Loucy (cell line): ENCODE results near the gene MYNN.

ENCODE experiments used
- EZH2phosphoT487 ChIP-seq: fragments of 200-600 bp; IDR thresholded peaks from 2 replicates; pipeline ENCODE4 v1.6.1; 2018; ENCODE audit warnings: antibody characterized with exemption, mild to moderate bottlenecking, moderate library complexity, borderline replicate concordance
- TF ChIP-seq, protein P1 (sequence below): fragments of 200-600 bp; sonication (generic); conservative IDR thresholded peaks from 2 replicates; pipeline ENCODE4 v1.5.1; 2014; ENCODE audit warnings: mild to moderate bottlenecking, antibody characterized with exemption, low read length

DNA sequence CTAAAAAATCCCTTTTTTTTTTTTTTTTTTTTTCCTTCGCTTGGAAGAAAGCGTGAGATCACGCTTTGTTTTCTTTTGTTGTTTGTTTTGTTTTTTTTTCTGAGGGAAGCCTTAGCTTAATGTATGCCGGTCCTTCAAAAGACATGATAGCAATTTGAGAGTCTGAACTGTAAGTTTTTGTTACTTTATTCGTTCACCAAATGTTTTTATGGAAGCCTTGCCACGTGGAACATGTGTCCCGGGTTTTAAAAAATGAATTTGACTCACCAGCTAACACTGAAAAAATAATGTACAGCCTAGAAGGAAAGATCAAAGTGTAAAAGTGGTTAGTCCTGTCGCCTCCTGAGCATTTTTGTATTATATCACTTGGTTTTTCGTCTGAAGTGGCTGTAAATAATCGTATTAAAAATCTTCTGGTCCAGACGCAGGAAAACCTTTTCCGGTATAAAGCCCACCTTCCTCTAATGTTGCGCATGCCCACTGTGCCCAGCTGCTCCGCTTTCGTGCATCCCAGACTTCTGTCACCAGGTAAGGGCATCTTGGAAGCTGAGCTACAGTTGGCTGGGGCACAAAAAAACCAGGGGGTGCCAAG is 795 bp upstream of the MYNN start:
- TF ChIP-seq, protein P1, sequence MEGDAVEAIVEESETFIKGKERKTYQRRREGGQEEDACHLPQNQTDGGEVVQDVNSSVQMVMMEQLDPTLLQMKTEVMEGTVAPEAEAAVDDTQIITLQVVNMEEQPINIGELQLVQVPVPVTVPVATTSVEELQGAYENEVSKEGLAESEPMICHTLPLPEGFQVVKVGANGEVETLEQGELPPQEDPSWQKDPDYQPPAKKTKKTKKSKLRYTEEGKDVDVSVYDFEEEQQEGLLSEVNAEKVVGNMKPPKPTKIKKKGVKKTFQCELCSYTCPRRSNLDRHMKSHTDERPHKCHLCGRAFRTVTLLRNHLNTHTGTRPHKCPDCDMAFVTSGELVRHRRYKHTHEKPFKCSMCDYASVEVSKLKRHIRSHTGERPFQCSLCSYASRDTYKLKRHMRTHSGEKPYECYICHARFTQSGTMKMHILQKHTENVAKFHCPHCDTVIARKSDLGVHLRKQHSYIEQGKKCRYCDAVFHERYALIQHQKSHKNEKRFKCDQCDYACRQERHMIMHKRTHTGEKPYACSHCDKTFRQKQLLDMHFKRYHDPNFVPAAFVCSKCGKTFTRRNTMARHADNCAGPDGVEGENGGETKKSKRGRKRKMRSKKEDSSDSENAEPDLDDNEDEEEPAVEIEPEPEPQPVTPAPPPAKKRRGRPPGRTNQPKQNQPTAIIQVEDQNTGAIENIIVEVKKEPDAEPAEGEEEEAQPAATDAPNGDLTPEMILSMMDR, result no peak
- no peak for TF ChIP-seq EZH2phosphoT487
